Measurements from ENCODE around the gene KCTD10. TPM values are rescaled to one million over a fixed set of nuclear protein-coding genes. Genes with fewer than 3 reads are reported as not detected.

The KCTD10 gene
- total and polyA plus RNA-seq, 2 experiments from 2014 or later: 64.5 to 102 TPM

GRCh38 chr12:109489955-109490565, 13.0 kb upstream of the KCTD10 start:
- no peak overlapping the region for H3K4me3 ChIP-seq
- no peak overlapping the region for H3K27ac ChIP-seq
- H3K36me3 ChIP-seq: peaks cover 71% of the 10 kb centered on the region
- no peak for DNase-seq (ENCODE audit: low read depth in 1 of 2, low spot score in 1 of 2)
- no peaks in the 10 kb centered on the region for H3K27me3 ChIP-seq
- TF ChIP-seq CTCF (IDR thresholded peaks at IDR 0.05; ENCODE audit: low read depth, low read length): no peak
- H3K9me3 ChIP-seq (ENCODE audit: low read depth): no peaks in the 10 kb centered on the region
- H3K4me1 ChIP-seq (ENCODE audit: low read depth): no peaks in the 10 kb centered on the region

- no peak overlapping the region for H3K4me3 ChIP-seq
- H3K4me1 ChIP-seq (ENCODE audit: low read depth): no peaks in the 10 kb centered on the region
- H3K27ac ChIP-seq: no peak overlapping the region
- H3K9me3 ChIP-seq (ENCODE audit: low read depth): no peaks in the 10 kb centered on the region
- H3K27me3 ChIP-seq: no peaks in the 10 kb centered on the region
- DNase-seq (ENCODE audit: low read depth in 1 of 2, low spot score in 1 of 2): no peak
- TF ChIP-seq CTCF (IDR thresholded peaks at IDR 0.05; ENCODE audit: low read depth, low read length): no peak
- H3K36me3 ChIP-seq: peaks cover 77% of the 10 kb centered on the region
These were observed 12.2 kb upstream of the KCTD10 start for GRCh38 chr12:109489016-109489954.

DNA sequence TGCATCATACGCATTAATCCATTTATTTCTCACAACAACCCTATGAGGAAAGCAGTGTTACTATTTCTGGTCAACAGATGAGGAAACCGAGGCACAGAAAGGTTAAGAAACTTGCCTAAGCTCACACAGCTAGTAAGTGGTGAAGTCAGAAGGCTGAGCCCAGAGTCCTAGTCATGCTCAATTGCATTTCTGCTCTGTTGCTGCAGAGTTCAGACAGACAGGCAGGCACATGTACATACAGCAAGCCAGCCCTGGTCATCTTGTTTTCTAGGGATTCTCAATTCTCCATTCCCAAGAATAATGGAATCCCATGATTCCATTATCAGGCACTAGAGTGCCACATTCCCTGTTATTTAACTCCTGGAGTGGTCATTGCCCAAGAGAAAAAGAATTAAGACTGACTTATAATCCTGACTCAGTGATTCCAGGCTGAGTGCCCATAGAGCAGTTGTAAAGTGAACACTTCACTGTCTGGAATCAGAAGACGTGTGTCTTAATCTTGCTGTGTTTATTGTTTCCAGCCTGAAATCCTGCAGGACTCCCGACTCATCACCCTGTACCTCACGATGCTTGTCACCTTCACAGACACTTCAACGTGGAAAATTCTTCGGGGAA, 11.1 kb upstream of the KCTD10 start:
- H3K36me3 ChIP-seq: peaks cover 81% of the 10 kb centered on the region
- no peaks in the 10 kb centered on the region for H3K9me3 ChIP-seq (ENCODE audit: low read depth)
- no peak overlapping the region for H3K27ac ChIP-seq
- no peaks in the 10 kb centered on the region for H3K4me1 ChIP-seq (ENCODE audit: low read depth)
- no peaks in the 10 kb centered on the region for H3K27me3 ChIP-seq
- no peak overlapping the region for H3K4me3 ChIP-seq
- DNase-seq (ENCODE audit: low read depth in 1 of 2, low spot score in 1 of 2): no peak
- TF ChIP-seq CTCF (IDR thresholded peaks at IDR 0.05; ENCODE audit: low read depth, low read length): no peak

DNA sequence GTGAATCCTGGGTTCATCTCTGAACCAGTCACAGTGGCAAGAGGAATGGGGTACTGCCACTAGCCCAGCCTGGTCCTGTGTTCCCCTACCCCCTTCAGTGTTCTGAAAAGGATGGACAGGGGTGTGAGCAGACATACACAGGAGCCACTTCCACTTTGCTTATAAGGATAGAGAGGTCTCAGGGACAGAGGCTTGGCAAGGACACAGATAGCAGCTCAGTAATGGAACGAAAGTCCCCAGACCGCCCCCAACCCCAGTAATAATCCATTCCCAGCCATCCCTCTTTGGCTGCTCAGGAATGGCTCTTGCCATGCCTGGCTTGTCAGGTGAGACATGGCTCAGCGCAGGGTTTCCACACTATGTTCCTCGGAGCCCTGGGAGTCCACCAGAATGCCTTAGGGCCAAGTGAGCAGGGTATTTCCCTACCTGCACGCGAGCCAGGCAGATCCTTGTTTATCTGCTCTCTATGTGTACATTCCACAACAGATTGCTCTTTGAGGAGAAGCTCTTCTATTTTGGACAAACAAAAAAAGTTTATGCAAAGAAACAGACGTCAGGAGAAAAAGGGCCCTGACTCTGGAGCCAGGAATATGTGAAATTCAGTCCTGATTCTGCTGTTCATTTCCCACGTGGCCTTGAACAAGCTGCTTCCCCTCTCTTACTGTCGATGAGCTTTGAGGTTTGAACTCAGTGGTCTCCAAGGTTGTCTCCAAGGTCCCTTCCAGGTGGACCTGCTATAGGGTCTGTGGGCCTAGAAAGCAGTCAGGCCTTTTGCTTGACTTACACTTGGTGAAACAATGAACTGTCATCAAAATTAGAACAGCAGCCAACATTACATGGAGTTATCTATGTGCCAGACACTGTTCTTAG, 10.3 kb upstream of the KCTD10 start:
- H3K36me3 ChIP-seq: peaks cover 73% of the 10 kb centered on the region
- DNase-seq (ENCODE audit: low read depth in 1 of 2, low spot score in 1 of 2): no peak
- no peaks in the 10 kb centered on the region for H3K9me3 ChIP-seq (ENCODE audit: low read depth)
- TF ChIP-seq CTCF (IDR thresholded peaks at IDR 0.05; ENCODE audit: low read depth, low read length): no peak
- no peak overlapping the region for H3K27ac ChIP-seq
- no peaks in the 10 kb centered on the region for H3K27me3 ChIP-seq
- no peaks in the 10 kb centered on the region for H3K4me1 ChIP-seq (ENCODE audit: low read depth)
- no peak overlapping the region for H3K4me3 ChIP-seq

GRCh38 chr12:109485201-109485600, 8.1 kb upstream of the KCTD10 start:
- Histone ChIP-seq H3K27ac (no peak overlapping the region), H3K4me1 (ENCODE audit: low read depth) (no peaks in the 10 kb centered on the region)
- no peak for DNase-seq (ENCODE audit: low read depth in 1 of 2, low spot score in 1 of 2)

More at GRCh38 chr12:109485201-109485600, 8.1 kb upstream of the KCTD10 start:
- Histone ChIP-seq H3K27me3 (no peaks in the 10 kb centered on the region), H3K9me3 (ENCODE audit: low read depth) (no peaks in the 10 kb centered on the region), H3K4me3 (no peak overlapping the region), H3K36me3 (peaks cover 60% of the 10 kb centered on the region)
- TF ChIP-seq CTCF (IDR thresholded peaks at IDR 0.05; ENCODE audit: low read depth, low read length): no peak
